Psoas muscle (tissue), 8 donors: Measurements from ENCODE around the gene GNAT1. TPM values are rescaled to one million over a fixed set of nuclear protein-coding genes. Genes with fewer than 3 reads are reported as not detected.

ENCODE experiments used
- ATAC-seq, 4 donors: fragments of 200-7000 bp; cut with Tn5 transposase; one replicate each; pipeline ENCODE4 v1.9.1; 2020; ENCODE audit warnings: moderate library complexity in 3 of 4, mild to moderate bottlenecking in 2 of 4
- DNase-seq, 2 donors: peaks; one replicate each; pipeline ENCODE4 v3.0.0-alpha.2; 2020
- H3K27ac ChIP-seq: fragments of 200-600 bp; one replicate; pipeline ENCODE4 v1.8.0; 2022
- H3K27me3 ChIP-seq, 3 donors: fragments of 200-600 bp in 1 of 3; one replicate each; pipeline versions ENCODE4 v1.6.1 to v1.8.0; 2013 to 2022; ENCODE audit warnings: low read length in 2 of 3, mild to moderate bottlenecking in 2 of 3, moderate library complexity in 1 of 3; ENCODE audit not compliant: insufficient read depth in 3 of 3
- H3K36me3 ChIP-seq, 2 donors: fragments of 200-600 bp in 1 of 2; one replicate each; pipeline versions ENCODE4 v1.6.1 to v1.8.0; 2013 to 2022; ENCODE audit warnings: low read depth in 1 of 2, mild to moderate bottlenecking in 1 of 2, moderate library complexity in 1 of 2; ENCODE audit not compliant: insufficient read depth in 1 of 2
- H3K4me1 ChIP-seq: fragments of 200-600 bp; one replicate; pipeline ENCODE4 v1.8.0; 2022
- H3K4me3 ChIP-seq: fragments of 200-600 bp; one replicate; pipeline ENCODE4 v1.8.0; 2022; ENCODE audit warnings: mild to moderate bottlenecking
- H3K9me3 ChIP-seq: fragments of 200-600 bp; one replicate; pipeline ENCODE4 v1.8.0; 2022
- CTCF ChIP-seq: fragments of 200-600 bp; IDR thresholded peaks from one replicate; pipeline ENCODE4 v1.8.0; 2022; ENCODE audit warnings: antibody characterized with exemption
- WGBS, 3 donors: extraction: QIAGEN DNeasy Blood & Tissue Kit; methylation state at CpG; one replicate each; pipeline versions ENCODE4 v1.1.6 to v1.1.7; 2013; 5-methylcytosine and 5-hydroxymethylcytosine counted together
- intact Hi-C, 2 donors: fragments of 100-400 bp; cut with DNase I; formaldehyde crosslinking; loops; one replicate each; pipeline versions ENCODE4 v1.11.0 to v1.14.2; 2022
- polyA plus RNA-seq, 3 donors: library from polyadenylated mRNA; stranded (reverse); fragments of 200-250 nt; gene quantifications; one replicate each; pipeline ENCODE4 v1.2.3, GENCODE V29; 2013
- total RNA-seq, 4 donors: library from RNA; stranded (reverse); fragmentation: NEBNext Ultra II Directional in 2 of 4; extraction: Animal tissue kit (Norgen Biotek cat#: 25700) in 2 of 4; gene quantifications; one replicate each; pipeline versions ENCODE4 v1.2.1 to v1.2.4, GENCODE V29; 2021 to 2023
- donor health status: healthy with polysubstance abuse.
- donor health status: DM: no; HTN: no; CAD: no; lungs with moderate emphysema.
- donor health status: Bipolar disorder and iron deficiency.
- donor health status: healthy.
- donor health status: DM: yes; HTN: yes; CAD: no.
- donor health status: DM: no; HTN: no; CAD: no.
- donor health status: DM: no; HTN: no; CAD: no.
- donor health status: DM: yes; HTN: yes; CAD: no.

GNAT1 gene
- total and polyA plus RNA-seq, 7 donors: not detected

GRCh38 chr3:50184242-50184978, 7.0 kb upstream of the GNAT1 start:
- intact Hi-C loops: no loop called here
- DNase-seq (no peak), ATAC-seq (no peak)
- WGBS, 3 donors: 95 to 98% (median 96%) methylated on average over 20 to 21 of the region's 21 CpGs
- H3K4me3 ChIP-seq: no peak overlapping the region
- no peak for TF ChIP-seq CTCF
- H3K36me3 ChIP-seq: peaks cover 0 to 67% of the 10 kb centered on the region in 2 donors
- H3K27me3 ChIP-seq: no peaks in the 10 kb centered on the region
- no peaks in the 10 kb centered on the region for H3K9me3 ChIP-seq
- H3K27ac ChIP-seq: no peak overlapping the region
- no peaks in the 10 kb centered on the region for H3K4me1 ChIP-seq

- 96 to 100% (median 96%) methylated on average over 4 of the region's 4 CpGs for WGBS, 3 donors
- Histone ChIP-seq H3K4me1 (no peaks in the 10 kb centered on the region), H3K27ac (no peak overlapping the region), H3K36me3 (peaks cover 0 to 67% of the 10 kb centered on the region in 2 donors), H3K4me3 (no peak overlapping the region), H3K9me3 (no peaks in the 10 kb centered on the region), H3K27me3 (no peaks in the 10 kb centered on the region)
- intact Hi-C loops: no loop called here
- ATAC-seq (no peak), DNase-seq (no peak)
- TF ChIP-seq CTCF: no peak
Observed at GRCh38 chr3:50185230-50185629, 6.2 kb upstream of the GNAT1 start.

- H3K4me3 ChIP-seq: no peak overlapping the region
- ATAC-seq: no peak
- no peaks in the 10 kb centered on the region for H3K4me1 ChIP-seq
- DNase-seq: no peak
- H3K36me3 ChIP-seq: peaks cover 0 to 62% of the 10 kb centered on the region in 2 donors
- intact Hi-C loops: no loop called here
- H3K9me3 ChIP-seq: no peaks in the 10 kb centered on the region
- no peak for TF ChIP-seq CTCF
- 94 to 96% (median 95%) methylated on average over 10 of the region's 10 CpGs for WGBS, 3 donors
- no peak overlapping the region for H3K27ac ChIP-seq
- H3K27me3 ChIP-seq: no peaks in the 10 kb centered on the region
Observed at GRCh38 chr3:50186096-50186495, 5.3 kb upstream of the GNAT1 start.

DNA sequence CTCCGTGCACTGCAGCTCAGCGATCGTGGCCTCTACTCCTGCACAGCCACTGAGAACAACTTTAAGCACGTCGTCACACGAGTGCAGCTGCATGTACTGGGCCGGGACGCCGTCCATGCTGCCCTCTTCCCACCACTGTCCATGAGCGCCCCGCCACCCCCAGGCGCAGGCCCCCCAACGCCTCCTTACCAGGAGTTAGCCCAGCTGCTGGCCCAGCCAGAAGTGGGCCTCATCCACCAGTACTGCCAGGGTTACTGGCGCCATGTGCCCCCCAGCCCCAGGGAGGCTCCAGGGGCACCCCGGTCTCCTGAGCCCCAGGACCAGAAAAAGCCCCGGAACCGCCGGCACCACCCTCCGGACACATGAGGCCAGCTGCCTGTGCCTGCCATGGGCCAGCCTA, 3.7 kb upstream of the GNAT1 start:
- ATAC-seq: no peak
- WGBS, 3 donors: 90 to 95% (median 92%) methylated on average over 19 of the region's 19 CpGs
- peaks cover 0 to 51% of the 10 kb centered on the region in 2 donors for H3K36me3 ChIP-seq

More for the DNA sequence above, 3.7 kb upstream of the GNAT1 start:
- Histone ChIP-seq H3K27ac (no peak overlapping the region), H3K9me3 (no peaks in the 10 kb centered on the region), H3K4me1 (no peaks in the 10 kb centered on the region), H3K27me3 (peaks cover 0 to 1% (median 0%) of the 10 kb centered on the region in 3 donors), H3K4me3 (no peak overlapping the region)
- no peak for DNase-seq
- TF ChIP-seq CTCF: no peak
- intact Hi-C loops: loop anchor here in 1 of 2 donors (2.0 kb wide), 1 partner anchor 33 kb away; the partner anchor contains the start of gene SEMA3F
